ENCODE measurements around the gene ADCY10.

DNA sequence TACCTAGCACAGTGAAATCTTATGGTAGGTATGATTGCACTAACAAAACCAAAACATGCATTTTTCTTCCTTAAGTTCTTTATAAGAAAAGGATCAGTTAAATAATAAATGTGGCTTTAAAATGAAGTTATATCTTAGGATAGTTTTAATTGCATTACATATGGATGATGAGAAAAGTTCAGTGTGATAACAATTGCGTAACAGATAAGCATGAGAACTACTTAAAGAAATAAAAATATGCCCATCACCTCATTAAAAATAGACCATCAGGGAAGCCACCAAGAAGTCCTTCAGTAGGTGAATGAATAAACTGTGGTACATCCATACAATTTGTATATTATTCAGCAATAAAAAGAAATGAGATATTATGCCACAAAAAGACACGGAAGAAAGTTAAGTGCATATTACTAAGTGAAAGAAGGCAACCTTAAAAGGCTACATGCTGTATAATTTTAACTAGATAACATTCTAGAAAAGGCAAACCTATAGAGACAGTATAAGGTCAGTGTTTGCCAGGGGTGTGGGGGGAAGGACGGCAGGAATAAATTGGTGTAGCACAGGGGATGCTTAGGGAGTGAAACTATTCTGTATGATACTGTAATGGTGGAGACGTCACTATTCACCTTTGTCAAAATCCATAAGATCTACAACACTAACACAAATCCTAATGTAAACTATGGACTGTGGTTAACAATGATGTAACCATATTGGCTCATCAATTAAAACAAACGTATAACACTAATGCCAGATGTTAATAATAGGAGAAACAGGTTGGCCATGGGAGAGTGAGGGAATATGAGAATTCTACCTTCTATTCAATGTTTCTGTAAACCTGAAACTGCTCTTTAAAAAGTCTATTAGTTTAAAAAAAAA, 149.2 kb downstream of the ADCY10 start:
- TF ChIP-seq, protein P1, sequence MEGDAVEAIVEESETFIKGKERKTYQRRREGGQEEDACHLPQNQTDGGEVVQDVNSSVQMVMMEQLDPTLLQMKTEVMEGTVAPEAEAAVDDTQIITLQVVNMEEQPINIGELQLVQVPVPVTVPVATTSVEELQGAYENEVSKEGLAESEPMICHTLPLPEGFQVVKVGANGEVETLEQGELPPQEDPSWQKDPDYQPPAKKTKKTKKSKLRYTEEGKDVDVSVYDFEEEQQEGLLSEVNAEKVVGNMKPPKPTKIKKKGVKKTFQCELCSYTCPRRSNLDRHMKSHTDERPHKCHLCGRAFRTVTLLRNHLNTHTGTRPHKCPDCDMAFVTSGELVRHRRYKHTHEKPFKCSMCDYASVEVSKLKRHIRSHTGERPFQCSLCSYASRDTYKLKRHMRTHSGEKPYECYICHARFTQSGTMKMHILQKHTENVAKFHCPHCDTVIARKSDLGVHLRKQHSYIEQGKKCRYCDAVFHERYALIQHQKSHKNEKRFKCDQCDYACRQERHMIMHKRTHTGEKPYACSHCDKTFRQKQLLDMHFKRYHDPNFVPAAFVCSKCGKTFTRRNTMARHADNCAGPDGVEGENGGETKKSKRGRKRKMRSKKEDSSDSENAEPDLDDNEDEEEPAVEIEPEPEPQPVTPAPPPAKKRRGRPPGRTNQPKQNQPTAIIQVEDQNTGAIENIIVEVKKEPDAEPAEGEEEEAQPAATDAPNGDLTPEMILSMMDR (IDR thresholded peaks at IDR 0.05): no peak
- TF ChIP-seq POLR2A (IDR thresholded peaks at IDR 0.05): no peak

Data from esophagus squamous epithelium (tissue), 4 donors.